HCEC 1CT (cell line): Measurements from ENCODE around the gene SART1.

ENCODE experiments used
- DNase-seq: peaks from one replicate; pipeline ENCODE4 v3.0.0-alpha.2; 2017

The SART1 gene

DNA sequence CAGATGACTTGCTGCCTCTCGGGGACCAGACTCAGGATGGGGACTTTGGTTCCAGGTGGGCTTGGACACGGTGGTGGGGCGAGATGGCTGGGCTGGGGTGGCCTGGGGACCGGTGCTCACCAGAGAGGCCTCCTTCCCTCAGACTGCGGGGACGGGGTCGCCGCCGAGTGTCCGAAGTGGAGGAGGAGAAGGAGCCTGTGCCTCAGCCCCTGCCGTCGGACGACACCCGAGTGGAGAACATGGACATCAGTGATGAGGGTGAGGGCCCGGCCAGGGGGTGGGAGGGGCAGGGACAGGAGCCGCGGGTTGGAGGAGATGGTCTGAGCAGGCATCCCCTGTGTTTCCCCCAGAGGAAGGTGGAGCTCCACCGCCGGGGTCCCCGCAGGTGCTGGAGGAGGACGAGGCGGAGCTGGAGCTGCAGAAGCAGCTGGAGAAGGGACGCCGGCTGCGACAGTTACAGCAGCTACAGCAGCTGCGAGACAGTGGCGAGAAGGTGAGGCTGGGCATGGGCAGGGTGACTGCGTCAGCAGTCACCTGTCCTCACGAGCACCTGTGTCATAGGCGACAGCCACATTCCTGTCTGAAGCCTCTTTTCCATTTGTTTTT is 5.9 kb downstream of the SART1 start:
- DNase-seq: no peak

DNA sequence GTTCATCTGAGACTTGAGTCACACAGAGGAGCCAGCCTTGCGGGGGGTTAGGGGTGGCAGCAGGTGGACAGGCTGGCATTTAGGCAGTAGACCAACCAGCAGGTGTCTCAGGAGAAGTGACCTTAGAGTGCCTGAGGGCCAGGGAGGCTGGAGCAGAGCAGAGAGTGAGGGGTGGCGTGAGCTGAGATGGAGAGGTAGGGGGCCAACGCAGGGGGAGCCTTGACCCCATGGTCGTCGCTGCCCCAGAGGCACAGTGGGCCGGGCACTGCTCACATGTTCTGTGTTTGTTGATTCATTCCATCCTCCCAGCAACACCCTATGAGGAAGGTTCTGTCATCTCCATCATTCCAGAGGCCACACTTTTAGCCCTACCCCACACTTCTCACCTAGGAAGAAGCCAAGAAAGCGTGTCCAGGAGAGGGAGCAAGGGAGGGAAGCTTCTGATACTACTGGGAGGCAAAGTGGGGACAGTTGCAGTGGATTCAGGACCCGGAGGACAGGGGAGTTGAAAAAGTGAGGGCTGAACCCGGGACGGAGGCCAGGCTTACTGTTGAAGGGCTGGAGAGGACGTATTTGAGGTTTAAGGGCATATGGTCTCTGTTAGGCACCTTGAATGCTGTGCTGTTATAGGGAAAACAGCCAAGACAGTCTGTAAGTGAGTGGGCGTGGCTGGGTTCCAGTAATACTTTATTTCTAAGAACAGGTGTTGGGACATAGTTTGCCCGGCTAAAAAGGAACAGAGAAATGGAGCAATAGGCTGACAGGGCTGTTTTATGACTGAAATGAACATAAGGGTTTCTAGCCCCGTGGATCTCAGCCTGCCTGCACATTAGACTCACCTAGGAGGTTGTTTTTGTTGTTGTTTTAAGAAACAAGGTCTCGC is 7.3 kb downstream of the SART1 start:
- no peak for DNase-seq

DNA sequence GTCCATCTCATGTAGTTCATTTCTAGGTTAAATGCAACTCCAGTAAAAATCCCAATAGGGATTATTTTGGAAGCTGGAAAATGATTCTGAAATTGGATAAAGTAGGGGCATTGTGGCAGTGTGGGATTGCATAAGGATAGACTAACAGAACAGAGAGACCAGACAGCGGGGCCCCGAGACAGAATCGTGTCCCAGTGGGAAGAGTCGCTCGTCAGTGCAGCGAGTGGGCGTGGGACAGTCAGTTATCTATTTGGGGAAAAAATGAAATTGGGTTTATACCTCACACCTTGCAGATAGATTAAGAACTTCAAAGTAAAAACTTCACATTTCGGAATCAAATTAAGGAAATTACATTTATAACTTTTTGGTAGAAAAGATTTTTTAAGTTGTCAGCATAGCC is 10.6 kb downstream of the SART1 start:
- DNase-seq: no peak

DNA sequence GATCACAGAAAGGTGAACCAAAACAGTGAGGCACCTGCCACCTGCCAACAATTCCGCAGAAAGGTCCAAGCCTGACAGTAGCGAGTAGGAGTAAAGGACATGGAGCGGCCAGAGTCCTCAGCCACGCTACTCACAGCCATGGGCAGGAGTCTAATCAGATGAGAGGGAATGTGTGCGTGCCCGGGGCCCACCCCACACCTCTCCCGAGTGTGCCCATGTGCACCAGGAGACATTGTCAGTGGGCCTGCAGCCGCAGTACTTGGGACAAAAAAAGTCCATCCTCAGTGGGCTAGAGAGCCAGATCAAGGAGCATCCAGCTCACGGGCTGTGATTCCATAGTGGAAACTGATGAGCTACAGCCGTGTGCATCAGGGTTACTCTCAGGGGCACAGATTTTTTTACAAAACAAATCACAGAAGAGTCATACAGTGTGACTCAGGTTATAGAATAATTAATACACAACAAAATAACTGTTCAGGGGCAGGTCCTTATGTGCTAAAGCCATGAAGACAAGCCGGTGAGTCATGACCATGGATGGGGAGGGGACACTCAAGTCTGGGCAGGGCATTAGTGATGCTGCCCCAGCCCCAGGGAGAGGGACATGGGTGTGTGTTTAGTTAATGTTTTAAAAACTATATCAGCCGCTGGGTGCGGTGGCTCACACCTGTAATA is 12.0 kb downstream of the SART1 start:
- peak; percentile 61 for DNase-seq

DNA sequence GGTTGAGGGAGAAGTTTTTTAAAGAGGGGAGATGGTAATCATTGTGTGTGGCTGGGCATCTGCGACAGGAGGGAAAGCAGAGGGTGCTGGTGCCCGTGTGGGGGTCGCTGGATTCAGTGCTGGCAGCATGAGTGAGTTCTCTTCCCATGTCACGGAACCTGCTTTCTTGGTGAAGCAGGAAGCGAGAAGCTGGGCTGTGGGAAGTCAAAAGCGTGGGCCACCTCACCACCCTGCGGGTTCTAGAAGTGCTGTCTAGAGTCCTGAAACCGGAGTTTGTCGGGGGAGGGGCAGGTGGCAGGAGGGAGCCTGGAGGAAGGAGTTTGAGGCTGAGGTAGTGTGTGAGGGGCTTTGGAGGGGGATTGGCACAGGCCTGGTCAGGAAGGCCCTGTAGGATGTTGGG is 14.2 kb downstream of the SART1 start:
- DNase-seq: no peak

DNA sequence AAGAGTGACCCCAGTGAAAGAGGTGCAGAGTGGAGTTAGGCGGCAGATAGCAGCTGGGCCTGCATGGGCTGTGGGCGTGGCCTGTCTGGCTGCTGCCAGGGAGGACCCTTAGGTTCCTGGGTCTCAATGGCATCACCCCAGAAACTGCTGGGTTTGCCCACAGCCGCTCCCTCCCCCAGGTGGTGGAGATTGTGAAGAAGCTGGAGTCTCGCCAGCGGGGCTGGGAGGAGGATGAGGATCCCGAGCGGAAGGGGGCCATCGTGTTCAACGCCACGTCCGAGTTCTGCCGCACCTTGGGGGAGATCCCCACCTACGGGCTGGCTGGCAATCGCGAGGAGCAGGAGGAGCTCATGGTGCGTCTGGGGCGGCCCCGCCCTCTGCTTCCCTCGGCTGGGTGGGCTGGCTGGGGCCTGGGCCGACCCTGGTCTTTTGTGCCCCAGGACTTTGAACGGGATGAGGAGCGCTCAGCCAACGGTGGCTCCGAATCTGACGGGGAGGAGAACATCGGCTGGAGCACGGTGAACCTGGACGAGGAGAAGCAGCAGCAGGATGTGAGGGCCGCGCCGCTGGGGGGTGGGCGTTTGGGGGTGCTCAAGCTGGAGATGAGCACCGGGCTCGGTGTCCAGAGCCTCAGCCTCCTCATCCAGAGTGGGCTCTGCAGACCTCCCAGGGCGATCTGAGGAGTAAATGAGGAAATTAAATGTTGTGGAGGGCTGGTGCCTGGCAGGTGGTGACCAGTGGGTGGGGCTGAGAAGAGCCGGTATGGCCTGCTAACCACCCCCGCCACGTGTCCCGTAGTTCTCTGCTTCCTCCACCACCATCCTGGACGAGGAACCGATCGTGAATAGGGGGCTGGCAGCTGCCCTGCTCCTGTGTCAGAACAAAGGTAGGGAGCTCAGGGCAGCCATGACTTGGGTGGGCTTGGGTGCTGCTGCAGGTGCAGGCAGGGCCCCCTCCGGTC is 15.0 kb downstream of the SART1 start:
- DNase-seq: no peak

DNA sequence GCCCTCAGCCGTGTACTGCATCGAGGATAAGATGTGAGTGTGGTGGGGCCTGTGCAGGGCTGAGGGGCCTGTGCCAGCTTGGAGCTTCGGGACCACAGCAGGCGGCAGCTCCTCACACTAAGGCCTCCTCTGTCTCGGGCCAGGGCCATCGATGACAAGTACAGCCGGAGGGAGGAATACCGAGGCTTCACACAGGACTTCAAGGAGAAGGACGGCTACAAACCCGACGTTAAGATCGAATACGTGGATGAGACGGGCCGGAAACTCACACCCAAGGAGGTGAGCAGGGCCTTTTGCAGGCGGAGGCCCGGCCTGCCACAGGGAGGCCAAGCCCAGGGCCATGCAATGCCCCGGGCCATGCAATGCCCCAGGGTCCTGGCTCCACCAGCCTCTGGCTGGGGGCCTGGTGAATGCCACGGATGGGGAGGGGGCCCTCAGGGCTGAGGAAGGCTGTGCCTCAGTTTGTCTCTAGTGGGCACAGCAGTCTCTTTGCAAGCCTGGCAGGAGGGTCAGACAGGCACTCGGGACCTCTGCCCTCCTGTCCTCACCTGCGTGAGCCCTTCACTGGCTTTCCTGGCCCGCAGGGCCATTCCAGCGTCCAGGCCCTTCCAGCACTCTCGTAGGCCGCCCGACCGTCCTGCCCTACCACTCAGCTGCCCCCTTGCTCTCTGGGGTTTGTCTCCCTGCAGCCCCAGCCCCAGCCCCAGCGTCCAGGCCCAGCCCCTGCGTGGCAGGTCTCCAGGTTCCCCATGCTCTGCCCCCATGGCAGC is 16.3 kb downstream of the SART1 start:
- no peak for DNase-seq

DNA sequence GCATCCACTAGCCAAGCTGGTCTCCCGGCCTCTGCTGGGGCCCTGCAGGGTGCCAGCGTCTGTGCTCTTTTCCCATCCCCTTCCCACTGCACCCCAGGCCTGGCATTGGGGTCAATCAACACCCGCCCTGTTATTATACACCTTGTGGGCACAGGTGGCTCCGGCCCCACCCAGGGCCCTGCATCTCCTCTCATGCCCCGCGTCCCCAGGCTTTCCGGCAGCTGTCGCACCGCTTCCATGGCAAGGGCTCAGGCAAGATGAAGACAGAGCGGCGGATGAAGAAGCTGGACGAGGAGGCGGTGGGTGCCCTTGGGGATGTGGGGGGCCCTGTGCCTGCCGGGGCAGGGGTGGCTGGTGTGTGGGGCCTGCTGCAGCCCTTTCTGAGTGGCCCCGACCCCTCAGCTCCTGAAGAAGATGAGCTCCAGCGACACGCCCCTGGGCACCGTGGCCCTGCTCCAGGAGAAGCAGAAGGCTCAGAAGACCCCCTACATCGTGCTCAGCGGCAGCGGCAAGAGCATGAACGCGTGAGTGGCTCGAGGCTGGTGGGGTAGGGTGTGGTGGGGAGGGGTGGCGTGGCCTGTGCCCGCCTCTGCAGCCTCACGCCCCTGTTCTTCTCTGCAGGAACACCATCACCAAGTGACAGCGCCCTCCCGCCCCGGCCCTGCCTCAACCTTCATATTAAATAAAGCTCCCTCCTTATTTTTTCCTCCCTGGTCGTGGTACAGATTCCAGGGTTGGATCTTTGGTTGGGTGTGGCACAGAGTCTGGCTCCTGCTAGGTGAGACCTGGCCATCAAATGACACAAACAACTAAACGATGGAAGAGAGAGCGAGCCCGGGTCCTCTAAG is 17.1 kb downstream of the SART1 start:
- DNase-seq: no peak

DNA sequence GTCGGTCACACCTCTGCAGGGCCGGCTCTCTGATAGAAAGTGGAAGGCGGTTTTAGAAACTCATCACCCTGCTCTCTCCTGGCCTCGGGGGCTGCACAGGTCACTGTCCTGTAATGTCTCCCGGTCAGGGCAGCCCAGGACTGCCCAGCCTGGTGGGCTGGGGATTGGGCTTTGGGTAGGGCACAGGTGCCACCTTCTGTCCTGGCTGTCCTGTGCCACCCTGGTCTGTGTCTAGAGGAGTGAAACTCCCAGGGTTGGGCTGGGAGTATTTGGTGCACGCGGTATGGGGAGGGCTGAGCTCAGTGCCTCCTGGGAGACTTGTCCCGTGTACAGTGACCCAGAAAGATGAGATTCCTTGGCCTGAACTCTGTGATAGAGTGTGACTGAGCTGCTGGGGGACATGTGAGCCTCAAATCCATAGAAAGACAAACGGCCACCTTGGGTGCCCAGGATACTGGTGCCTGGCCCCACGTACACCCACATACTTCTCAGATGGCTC is 17.8 kb downstream of the SART1 start:
- DNase-seq: no peak

DNA sequence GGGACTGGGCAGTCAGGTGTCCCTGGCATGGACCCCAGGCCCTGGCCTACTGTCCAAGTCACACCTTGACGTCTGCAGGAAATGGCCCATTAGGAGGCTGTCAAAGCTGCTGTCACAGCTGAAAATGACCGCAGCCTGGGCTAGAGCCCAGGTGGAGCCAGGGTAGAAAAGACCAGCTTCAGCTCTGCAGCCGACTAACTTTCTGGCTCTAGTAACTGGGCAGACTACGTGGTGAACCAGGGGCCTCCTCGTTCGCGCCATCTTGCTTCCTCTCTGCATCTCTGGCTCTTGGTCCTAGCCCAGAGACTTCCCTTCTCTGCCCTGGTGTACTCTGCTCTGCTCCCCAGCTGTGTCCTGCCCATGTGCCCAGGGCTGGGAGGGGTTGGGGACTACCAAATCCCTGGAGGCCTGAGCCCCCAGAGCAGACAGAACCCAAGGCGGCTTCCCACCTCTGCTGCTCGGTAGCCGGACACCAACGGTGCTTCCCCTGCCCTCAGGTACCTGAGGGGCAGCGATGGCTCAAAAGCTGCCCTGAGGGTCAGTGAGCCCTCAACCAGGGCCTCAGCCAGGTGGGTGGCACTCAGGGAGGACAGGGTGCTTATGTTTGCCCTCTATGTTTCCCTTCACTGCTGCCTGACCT is 19.7 kb downstream of the SART1 start:
- DNase-seq: no peak

DNA sequence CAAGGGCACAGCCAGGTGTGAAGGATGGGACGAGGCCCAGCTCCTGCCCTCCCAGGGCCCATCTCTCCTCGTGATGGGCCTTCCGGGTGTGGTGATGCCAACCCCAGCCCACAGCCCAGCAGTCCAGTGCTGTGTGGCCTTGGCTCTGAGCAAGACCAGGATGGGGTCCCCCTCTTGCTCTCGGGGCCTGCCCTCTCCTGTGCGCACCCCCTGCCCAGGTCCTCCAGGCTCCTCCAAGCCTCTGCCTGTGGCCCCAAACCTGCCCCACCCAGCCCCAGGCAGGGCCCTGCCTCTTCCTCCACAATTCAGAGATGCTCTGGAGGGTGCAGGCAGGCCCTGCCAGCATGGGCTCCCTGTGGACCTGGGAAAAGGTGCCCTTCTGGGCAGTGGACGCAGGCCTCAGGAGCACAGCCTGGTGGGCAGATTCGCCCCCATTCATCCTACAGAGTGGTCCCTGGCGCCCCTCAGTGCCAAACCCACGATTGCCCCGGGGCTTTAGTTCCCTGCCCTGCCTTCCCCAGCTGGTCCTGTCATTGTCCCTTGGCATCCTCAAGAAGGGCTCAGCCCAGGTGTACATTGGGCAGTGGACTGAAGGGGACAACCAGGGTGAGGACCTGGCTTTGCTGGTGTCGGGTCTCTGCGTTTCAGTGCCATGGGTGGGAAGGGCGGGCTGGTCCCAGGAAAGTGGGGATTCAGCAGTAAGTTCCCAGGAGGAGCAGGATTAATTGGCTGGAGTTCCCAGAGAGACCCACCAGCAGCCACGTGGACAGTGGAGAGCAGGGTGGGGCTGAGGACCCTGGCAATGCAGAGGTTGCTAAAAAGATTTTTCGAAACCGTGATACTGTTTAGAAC is 20.7 kb downstream of the SART1 start:
- no peak for DNase-seq

DNA sequence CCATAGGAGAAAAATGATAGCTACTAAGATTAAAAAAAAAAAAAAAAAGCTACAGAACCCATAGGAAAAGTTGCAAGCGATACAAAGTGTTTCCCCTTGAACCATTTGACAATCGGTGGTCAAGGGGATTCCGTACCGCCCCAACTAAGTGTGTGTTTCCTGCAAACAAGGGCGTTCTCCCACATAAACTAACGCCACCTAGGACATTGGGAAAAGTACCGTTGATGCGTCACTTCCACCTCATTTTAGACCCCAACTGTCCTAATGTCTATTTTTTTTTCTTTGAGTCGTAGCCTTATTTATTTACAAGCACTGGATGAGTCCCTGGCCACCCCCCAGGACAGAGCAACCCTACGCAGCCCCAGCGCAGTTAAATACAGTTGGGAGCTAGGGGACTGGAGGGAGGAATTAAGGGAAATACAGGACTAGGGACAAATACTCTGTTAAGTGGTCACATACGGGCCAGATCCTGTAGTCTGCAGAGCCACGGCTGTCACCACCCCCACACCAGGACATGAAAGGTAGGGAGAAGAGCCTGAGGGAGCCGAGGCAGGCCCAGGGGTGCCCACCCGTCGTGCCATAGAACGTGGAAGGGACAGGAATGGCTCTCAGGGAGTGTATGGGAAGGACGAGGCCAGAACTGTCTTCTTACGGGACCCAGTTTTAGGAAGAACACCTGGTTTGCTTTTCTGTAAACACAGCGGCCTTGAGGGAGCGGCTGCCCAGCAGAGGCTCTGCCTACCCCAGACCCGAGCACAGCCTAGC is 21.5 kb downstream of the SART1 start:
- no peak for DNase-seq

DNA sequence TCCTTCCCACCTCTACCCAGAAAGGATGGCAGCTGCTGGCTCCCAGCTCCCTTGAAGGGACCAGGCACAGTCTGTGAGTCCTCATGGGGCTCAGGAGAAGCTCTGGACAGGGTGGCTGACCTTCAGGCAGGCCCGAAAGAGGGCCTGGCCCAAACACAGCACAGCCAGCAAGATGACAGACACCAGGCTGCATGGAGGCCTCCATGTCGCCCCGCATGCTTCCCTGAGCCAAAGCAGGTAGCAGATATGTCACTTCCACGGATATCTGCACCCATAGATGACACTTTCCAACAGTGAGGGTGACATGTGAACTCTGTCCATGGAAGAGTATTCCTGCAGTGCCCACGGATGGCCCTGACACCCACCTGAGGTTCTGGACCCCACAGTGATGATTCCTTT is 22.1 kb downstream of the SART1 start:
- DNase-seq: no peak

DNA sequence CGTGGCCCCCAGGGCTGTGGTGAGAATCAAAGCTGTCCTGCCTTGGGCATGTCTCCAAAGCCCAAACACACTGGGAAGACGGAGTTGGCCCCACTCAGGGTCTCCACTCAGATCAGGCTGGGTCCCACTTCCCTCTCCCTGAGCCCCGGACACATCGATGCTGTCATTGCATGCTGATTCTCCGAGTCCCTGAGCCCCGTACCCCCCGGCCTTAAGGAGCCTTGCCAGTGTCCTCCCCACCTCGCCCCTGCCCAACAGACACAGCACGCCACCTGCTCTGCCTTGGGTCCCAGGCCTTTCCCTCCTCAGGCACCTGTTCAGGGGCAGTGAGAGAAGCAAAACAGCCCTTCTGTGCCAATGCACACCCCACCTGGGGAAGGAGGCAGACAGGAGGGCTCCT is 25.8 kb downstream of the SART1 start:
- DNase-seq: no peak

DNA sequence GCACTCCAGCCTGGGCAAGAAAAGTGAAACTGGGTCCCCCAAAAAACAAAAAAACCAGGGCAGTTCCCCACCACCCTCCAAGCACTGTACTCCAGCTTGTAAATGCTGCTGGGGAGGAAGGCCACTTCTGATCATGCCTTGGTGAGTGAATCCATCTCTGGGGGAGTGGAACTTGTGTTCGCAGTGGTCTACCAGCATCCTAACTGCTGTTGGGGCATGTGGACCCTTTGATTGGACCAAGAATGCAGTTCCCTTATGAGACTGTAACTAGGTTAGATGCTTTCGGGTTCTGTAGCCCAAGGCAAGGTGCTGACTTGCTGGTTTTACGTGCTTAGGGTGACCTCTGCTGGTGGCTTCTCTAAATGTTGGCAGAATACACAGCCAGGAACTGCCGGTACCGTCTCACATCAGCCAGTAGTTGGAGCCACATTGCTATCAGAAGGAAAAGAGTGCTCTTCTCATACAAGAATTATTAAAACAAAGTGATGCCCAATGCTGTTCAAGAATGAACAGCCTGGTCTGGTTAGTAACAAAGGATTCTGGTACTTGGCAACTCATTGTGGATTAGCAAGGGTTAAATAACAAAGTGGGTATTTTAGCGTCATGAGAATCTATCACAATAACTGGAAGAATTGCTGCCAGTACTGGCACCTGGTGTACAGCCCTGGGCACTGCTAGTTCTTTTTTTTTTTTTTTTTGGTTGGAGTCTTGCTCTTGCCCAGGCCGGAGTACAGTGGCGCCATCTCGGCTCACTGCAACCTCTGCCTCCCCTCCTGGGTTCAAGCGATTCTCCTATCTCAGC is 27.5 kb downstream of the SART1 start:
- peak; percentile 90 for DNase-seq

DNA sequence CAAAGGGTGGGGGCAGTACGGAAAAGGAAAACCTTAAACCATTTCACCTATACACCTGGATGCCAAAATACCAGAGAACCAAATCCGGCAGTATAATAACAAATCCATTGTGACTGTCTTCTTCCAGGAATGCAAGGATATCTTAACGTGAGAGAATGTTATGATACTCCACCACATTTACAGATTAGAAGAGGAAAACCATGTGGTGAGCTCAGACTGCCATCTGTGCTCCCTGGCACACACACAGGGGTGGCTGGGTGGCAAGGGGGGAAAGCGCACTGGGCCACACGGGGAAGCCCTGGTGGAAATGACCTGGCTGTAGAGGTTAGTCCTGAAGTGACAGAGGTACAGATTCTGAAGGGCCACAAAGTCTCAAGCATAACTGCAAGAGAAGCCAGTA is 30.5 kb downstream of the SART1 start:
- DNase-seq: no peak

DNA sequence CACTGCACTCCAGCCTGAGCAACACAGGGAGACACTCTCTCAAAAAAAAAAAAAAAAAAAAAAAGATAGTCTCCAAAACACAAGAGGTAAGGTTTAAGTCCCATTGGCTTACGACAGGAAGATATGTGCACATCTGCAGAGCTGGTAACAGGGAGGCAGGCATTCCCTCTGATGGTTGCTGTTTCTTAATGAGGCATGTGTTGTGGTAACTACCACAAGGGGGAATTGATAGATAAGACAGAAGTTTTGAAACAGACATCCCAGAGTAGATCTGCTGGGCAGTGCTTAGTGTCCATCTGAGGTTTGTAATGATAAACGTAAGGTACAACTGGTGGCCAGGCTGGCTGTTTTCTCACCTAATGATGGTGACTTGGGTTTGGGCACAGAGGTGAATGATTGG is 35.8 kb downstream of the SART1 start:
- DNase-seq: no peak
